Measurements from ENCODE around the gene DPP6.

DPP6 gene

DNA sequence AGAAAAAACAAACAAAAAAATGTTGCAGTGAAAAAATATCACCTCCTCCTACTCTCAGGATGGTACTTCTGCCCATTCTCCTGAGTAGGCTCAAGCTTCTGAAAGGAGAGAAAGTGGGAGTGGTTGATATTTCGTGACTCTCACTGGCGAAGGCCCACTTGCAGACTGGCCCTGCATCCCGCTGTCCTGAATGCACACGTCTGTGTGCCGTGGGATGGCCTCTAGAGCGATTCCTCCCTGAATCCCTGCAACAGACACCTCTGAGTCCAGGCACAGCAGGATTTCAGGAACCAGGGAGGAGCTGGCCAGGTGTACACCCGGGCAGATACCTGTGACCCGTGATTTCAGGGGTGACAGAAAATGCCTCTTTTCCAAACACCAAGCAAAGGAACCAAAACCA is 319.2 kb downstream of the DPP6 start:
- Histone ChIP-seq H3K4me1 (peaks cover 26% of the 10 kb centered on the region), H3K36me3 (no peaks in the 10 kb centered on the region), H3K27me3 (no peaks in the 10 kb centered on the region), H3K9me3 (peaks cover 3% of the 10 kb centered on the region; the same call in 1 of the 2 replicates), H3K4me3 (ENCODE audit: low read depth, low read length) (no peak overlapping the region)
- no peak for DNase-seq
- TF ChIP-seq, protein P1, sequence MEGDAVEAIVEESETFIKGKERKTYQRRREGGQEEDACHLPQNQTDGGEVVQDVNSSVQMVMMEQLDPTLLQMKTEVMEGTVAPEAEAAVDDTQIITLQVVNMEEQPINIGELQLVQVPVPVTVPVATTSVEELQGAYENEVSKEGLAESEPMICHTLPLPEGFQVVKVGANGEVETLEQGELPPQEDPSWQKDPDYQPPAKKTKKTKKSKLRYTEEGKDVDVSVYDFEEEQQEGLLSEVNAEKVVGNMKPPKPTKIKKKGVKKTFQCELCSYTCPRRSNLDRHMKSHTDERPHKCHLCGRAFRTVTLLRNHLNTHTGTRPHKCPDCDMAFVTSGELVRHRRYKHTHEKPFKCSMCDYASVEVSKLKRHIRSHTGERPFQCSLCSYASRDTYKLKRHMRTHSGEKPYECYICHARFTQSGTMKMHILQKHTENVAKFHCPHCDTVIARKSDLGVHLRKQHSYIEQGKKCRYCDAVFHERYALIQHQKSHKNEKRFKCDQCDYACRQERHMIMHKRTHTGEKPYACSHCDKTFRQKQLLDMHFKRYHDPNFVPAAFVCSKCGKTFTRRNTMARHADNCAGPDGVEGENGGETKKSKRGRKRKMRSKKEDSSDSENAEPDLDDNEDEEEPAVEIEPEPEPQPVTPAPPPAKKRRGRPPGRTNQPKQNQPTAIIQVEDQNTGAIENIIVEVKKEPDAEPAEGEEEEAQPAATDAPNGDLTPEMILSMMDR (IDR thresholded peaks at IDR 0.05; ENCODE audit: low read depth, low read length) = no peak

DNA sequence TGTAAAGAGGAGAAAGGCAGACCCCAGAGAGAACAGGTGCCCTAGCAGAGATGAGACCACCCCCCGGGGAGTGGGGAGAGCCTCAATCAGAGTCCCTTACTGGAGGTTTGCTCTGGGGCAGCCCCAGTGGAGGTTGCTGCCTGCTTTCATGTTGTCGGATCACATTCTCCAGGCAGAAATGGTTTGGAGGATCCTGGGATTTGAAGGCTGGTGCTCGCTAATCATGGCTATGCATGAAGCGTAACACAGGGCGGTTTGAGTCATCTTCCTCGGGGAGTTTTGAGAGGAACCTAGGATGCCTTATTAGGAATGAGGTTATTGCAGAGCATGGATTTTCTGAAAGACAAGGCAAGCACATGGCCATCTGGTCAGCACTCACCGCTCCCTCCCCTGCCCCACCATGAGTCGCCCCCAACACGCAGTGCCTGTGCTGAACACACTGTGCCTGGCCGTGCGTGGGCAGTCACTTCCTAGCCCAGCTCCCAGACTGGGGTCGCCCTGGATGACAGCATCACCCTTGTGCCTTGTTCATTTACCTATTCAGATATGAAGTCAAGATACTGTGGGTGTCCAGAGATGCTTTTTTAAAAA is 319.9 kb downstream of the DPP6 start:
- Histone ChIP-seq H3K27me3 (no peaks in the 10 kb centered on the region), H3K4me1 (peaks cover 27% of the 10 kb centered on the region), H3K36me3 (no peaks in the 10 kb centered on the region), H3K9me3 (peaks cover 3% of the 10 kb centered on the region; the same call in 1 of the 2 replicates), H3K4me3 (ENCODE audit: low read depth, low read length) (peak overlapping the region; percentile 12; the same call in 1 of the 2 replicates)
- TF ChIP-seq, protein P1 (IDR thresholded peaks at IDR 0.05; ENCODE audit: low read depth, low read length) = no peak
- peak; percentile 71 for DNase-seq

DNA sequence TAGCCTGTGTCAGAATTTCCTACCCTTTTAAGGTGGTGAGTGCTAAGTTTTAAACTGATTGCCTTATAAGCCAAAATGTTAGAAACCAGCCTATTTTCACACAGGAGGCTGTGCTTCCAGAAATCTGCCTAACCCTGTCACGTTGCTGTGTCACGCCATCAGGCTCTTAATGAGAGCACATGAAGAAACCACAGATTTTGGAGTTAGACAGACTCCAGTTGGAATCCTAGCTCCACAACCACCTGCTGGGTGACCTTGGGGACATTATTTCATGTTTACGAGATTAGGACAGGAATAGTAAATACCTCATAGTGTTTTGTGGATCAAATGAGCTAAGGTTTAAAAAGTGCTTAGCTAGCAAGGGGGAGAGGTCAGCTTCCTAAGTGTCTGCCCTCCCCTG is 321.8 kb downstream of the DPP6 start:
- DNase-seq = no peak
- no peaks in the 10 kb centered on the region for H3K27me3 ChIP-seq
- H3K4me3 ChIP-seq (ENCODE audit: low read depth, low read length) = no peak overlapping the region
- H3K4me1 ChIP-seq = peaks cover 27% of the 10 kb centered on the region
- H3K36me3 ChIP-seq = no peaks in the 10 kb centered on the region
- TF ChIP-seq, protein P1 (IDR thresholded peaks at IDR 0.05; ENCODE audit: low read depth, low read length) = no peak
- H3K9me3 ChIP-seq = peaks cover 3% of the 10 kb centered on the region; the same call in 1 of the 2 replicates

DNA sequence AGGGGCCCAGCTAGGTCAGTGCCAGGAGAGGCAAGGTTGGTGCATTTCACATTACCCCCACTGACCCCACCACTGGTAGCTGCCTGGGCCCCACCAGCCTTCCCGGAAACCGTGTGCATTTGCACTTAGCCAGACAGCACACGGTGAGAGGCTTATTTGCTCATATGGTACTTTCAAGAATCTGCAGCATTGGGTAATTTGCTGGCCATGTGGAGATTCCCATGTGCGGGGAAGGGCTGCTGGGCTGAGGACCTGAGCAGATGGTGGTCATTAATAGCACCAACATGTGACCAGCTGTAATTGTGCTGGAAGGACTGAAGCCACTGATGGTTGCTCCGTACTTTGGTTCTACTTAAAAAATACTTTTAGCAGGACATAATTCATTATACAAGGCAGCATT is 323.8 kb downstream of the DPP6 start:
- peaks cover 3% of the 10 kb centered on the region; the same call in 1 of the 2 replicates for H3K9me3 ChIP-seq
- H3K36me3 ChIP-seq = no peaks in the 10 kb centered on the region
- TF ChIP-seq, protein P1 (IDR thresholded peaks at IDR 0.05; ENCODE audit: low read depth, low read length) = no peak
- peaks cover 33% of the 10 kb centered on the region for H3K4me1 ChIP-seq
- peak; percentile 45 for DNase-seq
- no peak overlapping the region for H3K4me3 ChIP-seq (ENCODE audit: low read depth, low read length)
- H3K27me3 ChIP-seq = no peaks in the 10 kb centered on the region

DNA sequence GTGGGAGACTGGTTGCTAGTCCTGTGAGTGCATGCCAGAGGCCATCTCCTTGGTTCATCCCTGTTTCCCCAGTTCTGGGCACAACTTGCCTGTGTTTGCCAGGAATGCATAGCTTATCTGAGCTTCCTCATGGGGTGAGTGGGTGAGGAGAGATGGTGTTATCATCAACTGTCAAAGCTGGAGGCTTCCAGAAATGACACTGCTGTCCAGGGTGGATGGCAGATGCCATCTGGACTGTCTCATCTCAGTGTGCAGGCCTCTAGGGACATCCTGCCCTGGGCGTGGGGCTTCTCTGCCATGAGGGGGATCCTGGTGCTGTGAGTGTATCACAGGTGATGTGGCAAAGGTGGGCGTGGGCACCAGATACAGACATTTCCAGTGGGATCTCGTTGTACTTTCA is 328.6 kb downstream of the DPP6 start:
- no peaks in the 10 kb centered on the region for H3K36me3 ChIP-seq
- H3K27me3 ChIP-seq = no peaks in the 10 kb centered on the region
- H3K4me1 ChIP-seq = peaks cover 14% of the 10 kb centered on the region
- no peak overlapping the region for H3K4me3 ChIP-seq (ENCODE audit: low read depth, low read length)
- peak; percentile 68 for DNase-seq
- TF ChIP-seq, protein P1 (IDR thresholded peaks at IDR 0.05; ENCODE audit: low read depth, low read length) = no peak
- H3K9me3 ChIP-seq = peaks cover 3% of the 10 kb centered on the region; the same call in 1 of the 2 replicates

DNA sequence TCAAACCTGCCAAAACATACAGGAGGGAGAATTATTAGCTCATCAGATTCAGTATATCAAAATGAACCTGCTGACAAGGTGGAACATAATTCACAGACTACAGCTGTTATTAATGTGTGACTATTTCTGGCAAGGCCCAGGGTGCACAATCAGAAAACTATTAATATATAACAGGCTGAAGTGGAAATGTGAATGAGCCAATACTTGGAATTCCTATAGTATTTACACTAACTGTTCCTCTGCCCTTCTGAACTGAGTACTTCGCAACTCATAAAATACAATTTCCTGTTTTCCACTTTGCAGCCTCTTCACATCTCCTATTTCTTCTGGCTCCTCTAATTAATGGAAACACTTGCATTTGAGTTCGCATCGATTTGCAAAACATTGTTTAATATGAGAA is 330.8 kb downstream of the DPP6 start:
- H3K4me3 ChIP-seq (ENCODE audit: low read depth, low read length) = no peak overlapping the region
- no peaks in the 10 kb centered on the region for H3K36me3 ChIP-seq
- TF ChIP-seq, protein P1 (IDR thresholded peaks at IDR 0.05; ENCODE audit: low read depth, low read length) = no peak
- DNase-seq = no peak
- H3K4me1 ChIP-seq = peaks cover 7% of the 10 kb centered on the region
- H3K9me3 ChIP-seq = no peaks in the 10 kb centered on the region
- no peaks in the 10 kb centered on the region for H3K27me3 ChIP-seq

All from BE2C (cell line).